Measurements from ENCODE around the gene HIVEP3.

DNA sequence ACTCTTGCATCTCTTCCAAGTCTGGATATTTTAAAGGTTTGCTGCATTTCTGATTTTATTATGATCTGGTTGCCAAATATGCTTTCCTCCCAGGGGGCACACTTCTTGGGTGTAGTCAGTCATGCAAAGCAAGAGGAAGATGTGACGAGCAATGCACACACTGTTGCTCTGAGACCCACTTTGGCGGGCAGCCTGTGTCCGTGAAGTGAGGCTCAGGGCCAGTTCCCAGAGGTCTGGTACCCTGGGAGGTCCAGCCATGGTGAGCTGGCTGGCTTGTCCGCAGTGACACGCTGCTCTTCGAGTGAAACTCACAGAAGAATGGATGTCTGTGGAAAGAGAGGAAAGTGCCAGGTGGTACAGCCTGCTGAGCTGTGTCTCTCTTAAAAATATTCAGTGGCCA is 381.5 kb downstream of the HIVEP3 start:
- TF ChIP-seq EP300 (IDR thresholded peaks at IDR 0.05) (no peak), POLR2A (IDR thresholded peaks at IDR 0.05) (no peak), POLR2AphosphoS5 (IDR thresholded peaks at IDR 0.05) (no peak)
- TF ChIP-seq, protein P1, sequence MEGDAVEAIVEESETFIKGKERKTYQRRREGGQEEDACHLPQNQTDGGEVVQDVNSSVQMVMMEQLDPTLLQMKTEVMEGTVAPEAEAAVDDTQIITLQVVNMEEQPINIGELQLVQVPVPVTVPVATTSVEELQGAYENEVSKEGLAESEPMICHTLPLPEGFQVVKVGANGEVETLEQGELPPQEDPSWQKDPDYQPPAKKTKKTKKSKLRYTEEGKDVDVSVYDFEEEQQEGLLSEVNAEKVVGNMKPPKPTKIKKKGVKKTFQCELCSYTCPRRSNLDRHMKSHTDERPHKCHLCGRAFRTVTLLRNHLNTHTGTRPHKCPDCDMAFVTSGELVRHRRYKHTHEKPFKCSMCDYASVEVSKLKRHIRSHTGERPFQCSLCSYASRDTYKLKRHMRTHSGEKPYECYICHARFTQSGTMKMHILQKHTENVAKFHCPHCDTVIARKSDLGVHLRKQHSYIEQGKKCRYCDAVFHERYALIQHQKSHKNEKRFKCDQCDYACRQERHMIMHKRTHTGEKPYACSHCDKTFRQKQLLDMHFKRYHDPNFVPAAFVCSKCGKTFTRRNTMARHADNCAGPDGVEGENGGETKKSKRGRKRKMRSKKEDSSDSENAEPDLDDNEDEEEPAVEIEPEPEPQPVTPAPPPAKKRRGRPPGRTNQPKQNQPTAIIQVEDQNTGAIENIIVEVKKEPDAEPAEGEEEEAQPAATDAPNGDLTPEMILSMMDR (IDR thresholded peaks at IDR 0.05) = no peak
